GM21381 (cell line): ENCODE results near the gene KRT75.

Source experiments
- ATAC-seq: cut with Tn5 transposase; IDR thresholded peaks from one replicate; pipeline ENCODE4 v1.9.1; 2021; ENCODE audit warnings: mild to moderate bottlenecking, moderate library complexity; ENCODE audit not compliant: unreplicated experiment

The KRT75 gene

DNA sequence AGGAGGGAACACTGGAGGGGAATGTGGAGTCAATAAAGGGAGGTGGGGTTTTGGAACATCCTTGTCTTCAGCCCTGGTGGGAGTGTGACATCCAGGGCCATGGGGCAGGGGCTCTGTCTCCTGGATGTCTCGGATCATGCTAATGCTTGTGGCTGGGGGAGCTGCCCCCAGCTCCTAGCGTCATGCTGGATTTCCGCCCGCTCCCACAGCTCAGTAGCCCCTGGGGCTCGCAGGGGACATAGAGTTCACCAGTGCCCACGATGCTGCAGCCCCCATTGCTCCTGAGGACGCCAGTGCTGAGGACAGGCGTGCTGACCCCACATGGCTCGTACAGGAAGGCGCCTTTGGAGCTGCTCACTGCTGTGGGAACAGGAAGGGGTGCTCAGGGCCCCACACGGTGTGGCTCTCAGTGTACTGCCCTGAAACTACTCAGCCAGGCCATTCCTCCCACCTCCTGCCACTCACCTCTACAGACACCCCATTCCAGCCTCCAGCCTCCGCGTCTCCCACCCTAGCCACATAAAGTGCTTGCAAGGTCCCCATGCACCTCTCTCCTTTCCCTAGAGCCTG is 39.2 kb downstream of the KRT75 start:
- ATAC-seq: no peak

GRCh38 chr12:52392465-52393007 is 41.6 kb downstream of the KRT75 start:
- no peak for ATAC-seq

DNA sequence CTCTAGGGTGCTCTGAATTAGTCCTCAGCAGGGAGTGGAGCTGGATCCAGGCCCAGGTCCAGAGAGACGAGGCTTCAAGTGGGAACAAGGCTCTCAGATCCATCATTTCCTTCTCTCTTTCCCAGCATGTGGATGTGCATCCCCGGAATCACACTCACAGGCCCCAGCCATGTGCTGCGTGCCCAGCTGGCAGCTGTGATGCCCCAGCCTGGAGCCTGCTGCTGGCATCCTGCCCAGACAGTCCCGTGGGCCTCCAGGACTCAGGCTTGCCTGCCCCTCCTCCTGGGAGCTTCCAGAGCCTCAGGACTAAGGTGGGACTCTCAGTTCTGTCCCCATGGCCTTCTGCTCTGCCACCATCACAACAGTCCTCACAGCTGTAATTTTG is 42.6 kb downstream of the KRT75 start:
- no peak for ATAC-seq

GRCh38 chr12:52390739-52391617 is 43.2 kb downstream of the KRT75 start:
- ATAC-seq: no peak

GRCh38 chr12:52389313-52390207 is 44.6 kb downstream of the KRT75 start:
- no peak for ATAC-seq

GRCh38 chr12:52387859-52388258 is 46.3 kb downstream of the KRT75 start:
- no peak for ATAC-seq

DNA sequence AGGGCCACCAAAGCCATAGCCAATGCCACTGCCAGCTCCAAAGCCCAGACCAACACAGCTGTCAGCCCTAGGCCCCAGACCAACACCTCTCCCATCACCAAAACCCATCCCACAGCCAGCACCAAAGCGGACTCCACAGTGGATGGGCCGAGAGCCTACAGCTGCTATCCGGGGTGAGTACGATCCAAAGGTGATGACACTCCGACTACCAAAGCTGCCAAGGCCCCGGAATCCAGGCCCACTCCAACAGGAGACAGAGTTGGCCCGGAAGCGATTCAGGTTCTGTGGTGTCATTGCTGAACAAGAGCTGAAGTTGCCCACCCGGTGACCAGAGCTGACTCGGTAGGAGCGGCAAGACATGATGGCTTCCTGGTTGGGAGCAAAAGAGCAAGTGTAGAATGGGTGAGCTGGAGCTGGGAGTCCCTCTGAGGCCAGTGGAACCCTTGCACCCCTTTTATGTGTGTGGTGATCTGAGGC is 48.9 kb downstream of the KRT75 start, which contains the start of gene KRT84:
Gene KRT84 (minus strand): TSS at position 427 of the 477 bp plus-strand sequence. CDS start 67 bp downstream, at position 360.
- ATAC-seq: no peak

DNA sequence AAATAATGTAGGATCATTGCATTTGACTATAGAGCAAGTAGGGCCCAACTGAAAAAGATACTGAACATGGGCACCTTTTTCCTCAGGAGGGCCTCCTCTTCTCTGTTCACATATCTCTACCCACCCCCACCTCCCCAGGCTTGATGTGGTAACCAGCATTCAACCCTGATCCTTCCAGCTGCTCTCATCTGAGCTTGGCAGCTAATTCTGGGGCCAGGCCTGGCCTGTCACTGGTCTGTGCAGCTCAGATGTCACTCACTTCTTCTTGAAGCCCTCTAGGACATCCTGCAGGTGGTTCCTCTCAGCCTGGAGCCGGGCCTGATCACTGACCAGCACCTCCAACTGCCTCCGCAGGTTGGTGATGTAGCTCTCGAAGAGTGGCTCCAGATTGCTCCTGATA is 50.8 kb downstream of the KRT75 start:
- ATAC-seq: no peak

DNA sequence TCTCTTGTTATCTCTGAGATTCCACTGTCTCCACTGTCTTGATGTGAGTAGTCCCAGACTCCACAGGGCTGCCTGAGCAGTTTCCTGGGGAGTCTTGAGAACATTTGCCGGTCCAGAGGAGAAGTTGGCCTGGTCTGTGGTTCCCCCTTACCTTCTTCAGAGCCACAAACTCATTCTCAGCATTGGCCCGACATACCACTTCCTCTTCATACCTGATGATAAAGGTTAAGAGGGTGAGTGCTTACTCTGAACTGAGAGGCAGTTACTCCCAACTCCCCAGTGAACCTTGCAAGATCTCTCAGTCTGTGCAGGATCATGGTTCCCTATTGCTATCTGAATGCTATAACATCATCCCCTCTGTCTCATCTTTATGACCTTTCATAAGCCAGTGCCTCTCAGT is 51.3 kb downstream of the KRT75 start:
- ATAC-seq: no peak

DNA sequence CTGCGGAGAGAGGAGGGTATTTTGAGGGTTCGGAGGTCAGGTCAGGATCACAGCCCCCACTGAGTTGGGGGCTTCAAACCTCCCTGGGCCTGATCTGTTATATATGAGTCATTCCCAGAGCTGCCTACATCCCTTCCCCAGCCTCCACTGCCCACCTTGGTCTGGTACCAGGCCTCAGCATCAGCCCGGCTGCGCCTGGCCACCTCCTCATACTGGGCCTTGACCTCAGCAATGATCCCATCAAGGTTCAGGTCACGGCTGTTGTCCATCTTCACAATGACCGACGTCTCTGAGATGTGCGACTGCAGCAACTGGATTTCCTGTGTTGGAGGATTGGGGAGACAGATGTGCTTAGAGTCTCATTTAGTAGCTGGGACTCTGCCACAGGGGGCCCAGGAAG is 53.0 kb downstream of the KRT75 start:
- ATAC-seq: no peak

GRCh38 chr12:52380271-52380694 is 53.9 kb downstream of the KRT75 start:
- ATAC-seq: no peak

GRCh38 chr12:52379536-52379935 is 54.6 kb downstream of the KRT75 start:
- no peak for ATAC-seq

DNA sequence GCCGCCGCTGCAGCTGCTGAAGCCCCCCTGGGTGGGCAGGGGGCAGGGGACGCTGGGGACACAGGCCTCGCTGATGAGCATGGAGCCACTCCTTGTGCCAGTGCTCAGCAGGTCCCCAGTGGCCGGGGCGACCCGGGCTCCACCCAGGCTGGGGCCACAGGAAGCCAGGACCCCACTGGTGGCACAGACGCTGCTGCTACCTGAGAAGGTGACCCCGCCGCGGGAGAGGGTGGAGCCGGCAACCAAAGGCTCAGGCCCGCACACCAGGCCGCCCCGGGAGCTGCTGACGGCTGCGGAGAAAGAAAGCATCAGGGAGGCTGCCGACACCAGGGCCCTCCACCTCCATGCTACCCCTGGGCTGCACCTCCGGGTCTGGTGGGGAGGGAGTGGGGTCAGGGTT is 56.1 kb downstream of the KRT75 start:
- ATAC-seq: no peak

DNA sequence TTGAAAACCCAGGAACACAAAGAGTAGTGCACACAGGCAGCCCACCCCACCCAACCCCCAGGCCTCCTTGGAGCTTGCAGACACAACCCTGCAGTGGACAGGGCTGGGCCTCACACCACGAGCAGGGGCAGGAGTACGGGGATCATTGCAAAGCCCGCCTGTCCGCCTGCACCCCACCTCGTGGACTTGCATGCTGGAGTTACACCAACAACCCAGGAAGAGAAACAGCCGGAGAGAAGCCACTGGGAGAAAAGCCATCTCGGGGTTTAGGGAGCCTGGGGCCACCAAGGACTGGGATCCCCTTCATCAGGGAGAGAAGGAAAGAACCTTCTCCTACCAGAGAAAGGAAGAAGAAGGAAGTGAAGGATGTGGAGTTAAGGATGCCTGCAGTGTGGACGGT is 56.9 kb downstream of the KRT75 start:
- ATAC-seq: no peak
